Measurements from ENCODE around the gene P4HB. TPM values are rescaled to one million over a fixed set of nuclear protein-coding genes. Genes with fewer than 3 reads are reported as not detected.

Gene P4HB
- total RNA-seq, 2 experiments from 2014 or later, result 223 to 233 TPM

DNA sequence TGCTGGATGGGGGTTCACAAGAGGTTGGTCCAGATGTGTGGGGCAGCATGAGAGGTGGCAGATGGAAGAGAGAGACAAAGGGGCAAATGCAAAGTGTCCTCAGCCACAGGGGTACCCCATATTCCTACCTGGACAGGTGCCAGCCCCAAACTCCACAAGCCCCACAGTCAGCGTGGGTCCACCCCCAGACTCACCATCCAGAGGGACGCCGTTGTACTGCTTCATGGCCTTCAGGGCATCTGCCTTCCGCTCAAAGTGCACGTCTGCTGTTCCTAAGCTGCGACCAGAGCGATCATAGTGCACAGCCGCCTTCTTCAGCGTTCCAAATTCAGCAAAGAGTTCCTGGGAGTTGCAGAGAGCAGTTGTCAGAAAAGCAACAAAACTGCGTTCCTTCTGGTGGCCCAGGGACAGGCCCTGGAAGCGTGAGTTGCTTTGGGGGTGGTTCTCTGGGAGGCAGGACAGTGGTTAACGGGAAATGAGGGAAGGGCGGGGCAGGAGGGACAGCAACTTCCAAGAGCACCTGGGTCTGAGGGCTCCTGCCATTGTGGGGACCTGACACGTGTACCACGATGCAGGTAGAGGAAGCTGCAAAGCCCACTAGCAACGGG, 28.8 kb upstream of the P4HB start:
- Mint-ChIP-seq H3K4me3 (peak overlapping the region; percentile 83), H3K27ac (peak overlapping the region; percentile 40), H3K4me1 (ENCODE audit: low read depth) (peaks cover 10% of the 10 kb centered on the region), H3K9me3 (no peaks in the 10 kb centered on the region), H3K36me3 (ENCODE audit: low read depth) (peaks cover 69% of the 10 kb centered on the region), H3K27me3 (no peaks in the 10 kb centered on the region)
- Histone ChIP-seq H3K27ac (ENCODE audit: low read depth in 1 of 2, low read length in 2 of 2) (no peak overlapping the region), H3K4me1 (ENCODE audit: insufficient read depth, low read length) (peaks cover 27% of the 10 kb centered on the region), H3K4me3 (ENCODE audit: low read length) (no peak overlapping the region), H3K36me3 (ENCODE audit: insufficient read depth, low read length) (peaks cover 59% of the 10 kb centered on the region), H3K9me3 (ENCODE audit: control insufficient read depth in 1 of 2, insufficient read depth in 1 of 2, low read length in 2 of 2) (no peaks in the 10 kb centered on the region), H3K27me3 (ENCODE audit: control insufficient read depth in 1 of 2, insufficient read depth in 2 of 2, low read length in 2 of 2) (no peaks in the 10 kb centered on the region)
- TF ChIP-seq, protein P1, sequence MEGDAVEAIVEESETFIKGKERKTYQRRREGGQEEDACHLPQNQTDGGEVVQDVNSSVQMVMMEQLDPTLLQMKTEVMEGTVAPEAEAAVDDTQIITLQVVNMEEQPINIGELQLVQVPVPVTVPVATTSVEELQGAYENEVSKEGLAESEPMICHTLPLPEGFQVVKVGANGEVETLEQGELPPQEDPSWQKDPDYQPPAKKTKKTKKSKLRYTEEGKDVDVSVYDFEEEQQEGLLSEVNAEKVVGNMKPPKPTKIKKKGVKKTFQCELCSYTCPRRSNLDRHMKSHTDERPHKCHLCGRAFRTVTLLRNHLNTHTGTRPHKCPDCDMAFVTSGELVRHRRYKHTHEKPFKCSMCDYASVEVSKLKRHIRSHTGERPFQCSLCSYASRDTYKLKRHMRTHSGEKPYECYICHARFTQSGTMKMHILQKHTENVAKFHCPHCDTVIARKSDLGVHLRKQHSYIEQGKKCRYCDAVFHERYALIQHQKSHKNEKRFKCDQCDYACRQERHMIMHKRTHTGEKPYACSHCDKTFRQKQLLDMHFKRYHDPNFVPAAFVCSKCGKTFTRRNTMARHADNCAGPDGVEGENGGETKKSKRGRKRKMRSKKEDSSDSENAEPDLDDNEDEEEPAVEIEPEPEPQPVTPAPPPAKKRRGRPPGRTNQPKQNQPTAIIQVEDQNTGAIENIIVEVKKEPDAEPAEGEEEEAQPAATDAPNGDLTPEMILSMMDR (IDR thresholded peaks at IDR 0.05), result no peak
- DNase-seq (peak in 1 of 14 experiments; percentile 4), ATAC-seq (ENCODE audit: poor library complexity) (no peak)
- CTCF ChIA-PET, result no interaction called here
- POLR2A ChIA-PET, result no interaction called here
- intact Hi-C loops (cut with DNase I, micrococcal nuclease), result no loop called here

DNA sequence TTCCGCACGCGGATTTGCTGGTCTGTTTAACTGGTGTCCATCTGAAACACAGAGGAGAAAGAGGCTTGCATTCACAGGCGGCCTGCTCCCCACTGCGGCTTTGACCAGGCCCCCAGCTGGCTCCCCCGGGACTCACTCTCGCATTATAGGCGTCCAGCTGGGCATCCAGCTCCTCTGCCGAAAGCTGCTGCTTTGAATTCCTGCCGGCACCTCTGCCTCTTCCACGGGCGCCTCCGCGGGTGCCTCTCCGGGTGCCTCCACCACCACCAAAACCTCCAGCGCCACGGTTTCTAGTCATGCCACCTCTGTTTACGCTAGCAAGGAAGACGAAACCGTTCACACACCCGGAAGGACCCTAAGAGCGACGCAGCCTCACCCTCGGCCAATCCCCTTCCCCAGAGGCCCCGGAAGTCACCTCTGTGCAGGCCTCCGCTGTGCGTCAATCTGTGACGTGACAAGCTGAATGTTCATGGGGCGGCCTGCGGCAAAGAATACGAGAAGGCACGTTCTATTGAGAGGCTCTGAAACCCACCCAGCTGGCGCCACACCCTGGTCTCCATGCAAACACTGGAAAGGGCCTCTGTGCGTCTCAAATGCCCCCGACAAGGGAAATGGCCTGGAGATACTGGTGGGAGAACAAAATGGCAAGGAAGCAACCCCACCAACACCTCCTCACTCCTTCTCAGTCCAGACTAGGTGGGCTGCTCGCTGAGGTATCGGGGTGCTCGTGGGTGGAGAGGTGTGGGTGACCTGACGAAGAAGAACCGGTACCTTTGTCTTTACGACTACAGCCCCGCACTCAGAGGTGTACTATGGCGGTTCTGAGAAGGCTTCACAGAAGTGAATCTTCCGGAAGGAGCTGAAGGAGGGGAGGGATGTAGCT, 28.0 kb upstream of the P4HB start:
- Histone ChIP-seq H3K27ac (ENCODE audit: low read depth in 1 of 2, low read length in 2 of 2) (no peak overlapping the region), H3K4me1 (ENCODE audit: insufficient read depth, low read length) (peaks cover 27% of the 10 kb centered on the region), H3K9me3 (ENCODE audit: control insufficient read depth in 1 of 2, insufficient read depth in 1 of 2, low read length in 2 of 2) (no peaks in the 10 kb centered on the region), H3K4me3 (ENCODE audit: low read length) (no peak overlapping the region), H3K27me3 (ENCODE audit: control insufficient read depth in 1 of 2, insufficient read depth in 2 of 2, low read length in 2 of 2) (no peaks in the 10 kb centered on the region), H3K36me3 (ENCODE audit: insufficient read depth, low read length) (peaks cover 55% of the 10 kb centered on the region)
- intact Hi-C loops (cut with DNase I, micrococcal nuclease), result no loop called here
- TF ChIP-seq, protein P1 (IDR thresholded peaks at IDR 0.05), result no peak
- peaks cover 10% of the 10 kb centered on the region for H3K4me1 Mint-ChIP-seq (ENCODE audit: low read depth)
- H3K9me3 Mint-ChIP-seq, result no peaks in the 10 kb centered on the region
- H3K4me3 Mint-ChIP-seq, result peak overlapping the region; percentile 83
- ATAC-seq (ENCODE audit: poor library complexity) (no peak), DNase-seq (peak in 1 of 14 experiments; percentile 4)
- ChIA-PET POLR2A (no interaction called here), CTCF (no interaction called here)
- no peaks in the 10 kb centered on the region for H3K27me3 Mint-ChIP-seq
- H3K36me3 Mint-ChIP-seq (ENCODE audit: low read depth), result peaks cover 72% of the 10 kb centered on the region
- peak overlapping the region; percentile 40 for H3K27ac Mint-ChIP-seq

DNA sequence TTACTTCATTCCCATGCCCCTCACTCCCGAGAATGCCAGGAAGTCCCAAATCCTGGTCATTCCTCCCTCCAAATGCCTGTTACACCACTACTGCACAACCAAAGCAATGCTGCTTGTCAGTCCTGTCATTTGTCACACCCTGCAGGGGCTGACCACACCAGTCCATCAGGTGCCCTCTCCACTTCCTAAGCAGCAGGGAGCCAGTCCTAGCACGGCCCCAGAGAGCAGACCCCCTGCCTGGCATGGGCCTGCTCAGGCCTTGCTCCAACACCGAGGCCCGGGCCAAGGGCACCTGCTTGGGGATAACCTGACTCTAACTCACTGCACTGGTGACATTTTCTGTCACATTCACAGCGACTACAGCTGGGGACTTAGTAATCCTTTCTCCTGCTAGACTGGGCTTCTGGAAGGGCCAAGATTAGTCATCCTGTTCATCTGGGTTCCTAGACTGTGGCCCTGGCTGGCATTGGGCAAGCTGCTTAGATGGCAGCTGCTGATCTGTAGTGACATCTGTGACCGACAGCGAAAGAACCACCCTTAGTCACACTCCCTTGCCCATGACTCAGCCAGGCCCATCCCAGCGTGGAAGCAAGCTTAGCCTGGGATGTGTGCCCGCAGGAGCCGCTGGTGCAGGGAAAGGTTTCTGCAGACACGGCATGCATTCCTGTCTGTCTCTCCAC, 25.7 kb upstream of the P4HB start:
- no peaks in the 10 kb centered on the region for H3K9me3 ChIP-seq (ENCODE audit: control insufficient read depth in 1 of 2, insufficient read depth in 1 of 2, low read length in 2 of 2)
- Mint-ChIP-seq H3K27me3 (no peaks in the 10 kb centered on the region), H3K36me3 (ENCODE audit: low read depth) (peaks cover 78% of the 10 kb centered on the region), H3K4me3 (peak overlapping the region; percentile 38), H3K9me3 (no peaks in the 10 kb centered on the region), H3K4me1 (ENCODE audit: low read depth) (peaks cover 5% of the 10 kb centered on the region), H3K27ac (no peak overlapping the region)
- intact Hi-C loops (cut with DNase I, micrococcal nuclease), result no loop called here
- no peak for ATAC-seq (ENCODE audit: poor library complexity)
- ChIA-PET POLR2A (interaction anchor here (1.1 to 1.5 kb wide), 2 partner anchors 16 to 19 kb away, joined by 3 to 5 read pairs; no protein-coding TSS in a partner anchor), CTCF (no interaction called here)
- no peaks in the 10 kb centered on the region for H3K27me3 ChIP-seq (ENCODE audit: control insufficient read depth in 1 of 2, insufficient read depth in 2 of 2, low read length in 2 of 2)
- peaks cover 63% of the 10 kb centered on the region for H3K36me3 ChIP-seq (ENCODE audit: insufficient read depth, low read length)
- peak in 1 of 14 experiments; percentile 3 for DNase-seq
- TF ChIP-seq, protein P1 (IDR thresholded peaks at IDR 0.05), result no peak
- H3K4me3 ChIP-seq (ENCODE audit: low read length), result no peak overlapping the region
- H3K4me1 ChIP-seq (ENCODE audit: insufficient read depth, low read length), result peaks cover 18% of the 10 kb centered on the region
- H3K27ac ChIP-seq (ENCODE audit: low read depth in 1 of 2, low read length in 2 of 2), result no peak overlapping the region

Measured in CD4-positive, alpha-beta T cell (primary cell).